H1 (cell line): ENCODE data around the gene ADAMTS13. TPM values are rescaled to one million over a fixed set of nuclear protein-coding genes. Genes with fewer than 3 reads are reported as not detected.

Experiments
- CTCF ChIA-PET: fragments of 300-600 bp; sonication (Branson Sonifier 250); formaldehyde crosslinking; loops from one replicate; lab custom pipeline; 2021; ENCODE audit not compliant: partially characterized antibody; lab: Charles Lee
- POLR2A ChIA-PET: fragments of 300-600 bp; sonication (Branson Sonifier 250); formaldehyde crosslinking; loops from one replicate; lab custom pipeline; 2021; ENCODE audit warnings: inconsistent platforms; ENCODE audit not compliant: partially characterized antibody; lab: Charles Lee
- DNase-seq, 2 experiments: peaks; one replicate each; pipeline versions ENCODE4 v3.0.0 to v3.0.0-alpha.2; 2010 to 2022; ENCODE audit warnings: low spot score in 2 of 2, low read depth in 1 of 2, mixed read lengths in 1 of 2
- FAIRE-seq: peaks from 2 replicates; lab custom pipeline; 2011; peaks lifted over from hg19 to GRCh38; lab: Jason Lieb, UNC
- H2AFZ ChIP-seq: 2 replicates; pipeline ENCODE4 v1.8.1; 2012; ENCODE audit warnings: low read length, inconsistent platforms
- H2AK5ac ChIP-seq: 2 replicates; pipeline ENCODE4 v1.6.1; 2013; ENCODE audit warnings: low read depth, low read length
- H2BK120ac ChIP-seq: replicated peaks from 2 replicates; pipeline ENCODE3; 2013; ENCODE audit warnings: low read depth, low read length, inconsistent platforms
- H2BK12ac ChIP-seq: 2 replicates; pipeline ENCODE4 v1.6.1; 2013; ENCODE audit warnings: low read depth, low read length
- H2BK15ac ChIP-seq: 2 replicates; pipeline ENCODE4 v1.6.1; 2013; ENCODE audit warnings: low read length
- H2BK20ac ChIP-seq: 2 replicates; pipeline ENCODE4 v1.6.1; 2013; ENCODE audit warnings: low read length
- H2BK5ac ChIP-seq: 2 replicates; pipeline ENCODE4 v1.6.1; 2013; ENCODE audit warnings: low read depth, low read length
- H3K14ac ChIP-seq: 2 replicates; pipeline ENCODE4 v1.6.1; 2013; ENCODE audit warnings: inconsistent platforms; ENCODE audit not compliant: insufficient read length
- H3K18ac ChIP-seq: 2 replicates; pipeline ENCODE4 v1.6.1; 2013; ENCODE audit warnings: low read length; ENCODE audit errors: extremely low read depth
- H3K23ac ChIP-seq: 2 replicates; pipeline ENCODE4 v1.6.1; 2013; ENCODE audit warnings: inconsistent platforms; ENCODE audit not compliant: insufficient read length
- H3K23me2 ChIP-seq: 2 replicates; pipeline ENCODE4 v1.6.1; 2013; ENCODE audit warnings: low read depth, low read length
- H3K27ac ChIP-seq: 2 replicates; pipeline ENCODE4 v1.6.1; 2011; ENCODE audit warnings: low read depth, low read length, inconsistent platforms
- H3K27me3 ChIP-seq, 4 experiments: replicated peaks in 1 of 4; 1 replicate in 1 of 4; 2 replicates in 3 of 4; pipeline versions ENCODE4 v1.6.1 to v1.8.1; 2011 to 2013; ENCODE audit warnings: low read length in 3 of 4, mild to moderate bottlenecking in 3 of 4, inconsistent platforms in 2 of 4, mixed read lengths in 2 of 4, moderate library complexity in 1 of 4; ENCODE audit not compliant: control insufficient read depth in 3 of 4, insufficient read depth in 3 of 4; ENCODE audit errors: extremely low read depth in 1 of 4
- H3K36me3 ChIP-seq, 4 experiments: 2 replicates each; pipeline versions ENCODE4 v1.6.1 to v1.8.1; 2011 to 2013; ENCODE audit warnings: mild to moderate bottlenecking in 4 of 4, low read length in 3 of 4, moderate library complexity in 2 of 4, control low read depth in 1 of 4, inconsistent platforms in 1 of 4; ENCODE audit not compliant: insufficient read depth in 4 of 4, control insufficient read depth in 2 of 4
- H3K4ac ChIP-seq: replicated peaks from 2 replicates; pipeline ENCODE3; 2013; ENCODE audit warnings: low read length, low read depth, mixed read lengths, inconsistent platforms; ENCODE audit not compliant: insufficient read length
- H3K4me1 ChIP-seq, 4 experiments: replicated peaks in 1 of 4; 1 replicate in 1 of 4; 2 replicates in 3 of 4; pipeline versions ENCODE4 v1.6.1 to v1.8.1; 2011 to 2013; ENCODE audit warnings: low read length in 3 of 4, inconsistent platforms in 2 of 4, mixed read lengths in 1 of 4; ENCODE audit not compliant: insufficient read depth in 4 of 4, control insufficient read depth in 3 of 4
- H3K4me2 ChIP-seq, 2 experiments: 2 replicates each; pipeline versions ENCODE4 v1.6.1 to v1.8.1; 2011 to 2013; ENCODE audit warnings: low read depth in 2 of 2, low read length in 2 of 2, control low read depth in 1 of 2, inconsistent platforms in 1 of 2, mild to moderate bottlenecking in 1 of 2; ENCODE audit not compliant: insufficient read depth in 1 of 2
- H3K4me3 ChIP-seq, 4 experiments: fragments of 200-600, 300-600 bp in 1 of 4; sonication (generic), shearing (Covaris generic), sonication (Bioruptor Twin) in 1 of 4; 2 replicates each; pipeline versions ENCODE4 v1.5.1 to v1.8.1; 2011 to 2016; ENCODE audit warnings: low read length in 4 of 4, low read depth in 3 of 4, control low read depth in 2 of 4, inconsistent platforms in 2 of 4, mild to moderate bottlenecking in 2 of 4, mixed read lengths in 1 of 4, moderate library complexity in 1 of 4; ENCODE audit not compliant: insufficient read depth in 2 of 4; ENCODE audit errors: extremely low read depth in 1 of 4
- H3K56ac ChIP-seq: replicated peaks from 2 replicates; pipeline ENCODE3; 2013; ENCODE audit warnings: low read depth, mild to moderate bottlenecking, mixed read lengths, low read length, inconsistent platforms; ENCODE audit not compliant: insufficient read length
- H3K79me1 ChIP-seq: 2 replicates; pipeline ENCODE4 v1.6.1; 2013; ENCODE audit warnings: low read depth, low read length, control low read depth
- H3K79me2 ChIP-seq, 2 experiments: 2 replicates each; pipeline versions ENCODE4 v1.6.1 to v1.8.1; 2012 to 2013; ENCODE audit warnings: low read length in 2 of 2, mild to moderate bottlenecking in 2 of 2, inconsistent platforms in 1 of 2; ENCODE audit not compliant: insufficient read depth in 2 of 2, control insufficient read depth in 1 of 2
- H3K9ac ChIP-seq, 4 experiments: replicated peaks in 1 of 4; 1 replicate in 1 of 4; 2 replicates in 3 of 4; pipeline versions ENCODE4 v1.6.1 to v1.8.1; 2011 to 2013; ENCODE audit warnings: low read depth in 3 of 4, low read length in 3 of 4, control low read depth in 2 of 4, mild to moderate bottlenecking in 2 of 4, moderate library complexity in 2 of 4, inconsistent platforms in 1 of 4; ENCODE audit errors: extremely low read depth in 1 of 4
- H3K9me3 ChIP-seq, 2 experiments: 2 replicates each; pipeline versions ENCODE4 v1.6.1 to v1.8.1; 2012 to 2013; ENCODE audit warnings: mild to moderate bottlenecking in 2 of 2, moderate library complexity in 2 of 2, control low read depth in 1 of 2, inconsistent platforms in 1 of 2, low read depth in 1 of 2, low read length in 1 of 2, mixed read lengths in 1 of 2; ENCODE audit not compliant: insufficient read depth in 2 of 2
- H4K20me1 ChIP-seq, 2 experiments: replicated peaks in 1 of 2; 2 replicates each; pipeline versions ENCODE3 to v1.8.1; 2011 to 2013; ENCODE audit warnings: inconsistent platforms in 2 of 2, low read length in 2 of 2, mild to moderate bottlenecking in 1 of 2; ENCODE audit not compliant: insufficient read depth in 2 of 2, control insufficient read depth in 1 of 2
- H4K5ac ChIP-seq: 2 replicates; pipeline ENCODE4 v1.6.1; 2013; ENCODE audit warnings: low read length, low read depth, mixed read lengths, inconsistent platforms; ENCODE audit not compliant: insufficient read length
- H4K8ac ChIP-seq: 2 replicates; pipeline ENCODE4 v1.8.0; 2013; ENCODE audit warnings: mild to moderate bottlenecking, moderate library complexity, low read length, inconsistent platforms; ENCODE audit not compliant: insufficient read depth; ENCODE audit errors: extremely low read depth
- H4K91ac ChIP-seq: replicated peaks from 2 replicates; pipeline ENCODE3; 2013; ENCODE audit warnings: low read length, mixed read lengths, inconsistent platforms; ENCODE audit not compliant: insufficient read length
- BCL11A ChIP-seq, 2 experiments: IDR thresholded peaks; one replicate each; pipeline ENCODE4 v1.6.1; 2011; ENCODE audit warnings: low read depth in 2 of 2, low read length in 2 of 2, mild to moderate bottlenecking in 2 of 2
- CREB1 ChIP-seq: IDR thresholded peaks from 2 replicates; pipeline ENCODE4 v1.6.1; 2012; ENCODE audit warnings: inconsistent platforms
- CTBP2 ChIP-seq: IDR thresholded peaks from 2 replicates; pipeline ENCODE4 v1.7.0; 2011; ENCODE audit warnings: borderline replicate concordance, mild to moderate bottlenecking, moderate library complexity, mixed read lengths, low read length; ENCODE audit not compliant: insufficient read depth, insufficient read length
- FOSL1 ChIP-seq: IDR thresholded peaks from 2 replicates; pipeline ENCODE4 v1.6.1; 2011; ENCODE audit warnings: mild to moderate bottlenecking, low read depth, low read length, moderate library complexity; ENCODE audit not compliant: insufficient read depth
- NANOG ChIP-seq: IDR thresholded peaks from 2 replicates; pipeline ENCODE4 v1.6.1; 2011; ENCODE audit warnings: low read length, low read depth, mild to moderate bottlenecking, inconsistent platforms; ENCODE audit not compliant: insufficient read depth, poor library complexity, severe bottlenecking
- POLR2A ChIP-seq, 2 experiments: IDR thresholded peaks; 1 replicate in 1 of 2; 2 replicates in 1 of 2; pipeline ENCODE4 v1.6.1; 2011; ENCODE audit warnings: low read depth in 2 of 2, low read length in 2 of 2, mild to moderate bottlenecking in 2 of 2; ENCODE audit errors: control extremely low read depth in 1 of 2
- RAD21 ChIP-seq, 2 experiments: IDR thresholded peaks in 1 of 2; conservative IDR thresholded peaks in 1 of 2; 2 replicates each; pipeline ENCODE4 v1.6.1; 2011; ENCODE audit warnings: low read depth in 2 of 2, low read length in 2 of 2, improper control_type of control experiment in 1 of 2, inconsistent platforms in 1 of 2, mild to moderate bottlenecking in 1 of 2, moderate library complexity in 1 of 2
- SP1 ChIP-seq: IDR thresholded peaks from 2 replicates; pipeline ENCODE4 v1.6.1; 2011; ENCODE audit warnings: low read depth, low read length
- SUZ12 ChIP-seq: fragments of 200-600 bp; sonication (generic); IDR thresholded peaks from 2 replicates; pipeline ENCODE4 v1.6.1; 2012; ENCODE audit warnings: mild to moderate bottlenecking, inconsistent platforms, low read length, moderate library complexity, mixed read lengths
- WGBS, 2 experiments: shearing (Covaris generic) in 1 of 2; methylation state at CpG; one replicate each; pipeline versions ENCODE4 v1.1.6 to v1.1.7; 2013 to 2015; ENCODE audit warnings: low lambda C conversion rate in 2 of 2, mixed read lengths in 2 of 2, inconsistent platforms in 1 of 2, low coverage in 1 of 2, missing lambda C conversion rate in 1 of 2; ENCODE audit not compliant: insufficient replicate concordance in 2 of 2, insufficient coverage in 1 of 2, insufficient read length in 1 of 2; ENCODE audit errors: extremely low coverage in 1 of 2, missing lambda C conversion rate in 1 of 2; 5-methylcytosine and 5-hydroxymethylcytosine counted together
- polyA plus RNA-seq, 7 experiments: library from polyadenylated mRNA; depleted of rRNA in 3 of 7; stranded (reverse) in 5 of 7; unstranded in 2 of 7; fragments of >200 nt in 5 of 7; fragments of 200-250 nt in 2 of 7; gene quantifications; 1 replicate in 5 of 7; 2 replicates in 1 of 7; 4 replicates in 1 of 7; pipeline versions ENCODE4 v1.2.1 to v1.2.3, GENCODE V29; 2011 to 2013; ENCODE audit warnings: missing spikeins in 2 of 7, mixed read lengths in 2 of 7
- total RNA-seq: library from RNA; stranded (reverse); fragmentation: NEBNext Ultra II Directional; extraction: Animal tissue kit (Norgen Biotek cat#: 25700); gene quantifications from 2 replicates; pipeline ENCODE4 v1.2.1, GENCODE V29; 2021
- TF ChIP-seq, protein P1 (sequence below): IDR thresholded peaks from 2 replicates; pipeline ENCODE4 v1.6.1; 2012; ENCODE audit warnings: inconsistent platforms

Gene ADAMTS13
- total and polyA plus RNA-seq, 2 of the 8 experiments (the other 6 are each of a cell fraction or from before 2014, with no cell fraction given) = 4.4 to 5.8 TPM

DNA sequence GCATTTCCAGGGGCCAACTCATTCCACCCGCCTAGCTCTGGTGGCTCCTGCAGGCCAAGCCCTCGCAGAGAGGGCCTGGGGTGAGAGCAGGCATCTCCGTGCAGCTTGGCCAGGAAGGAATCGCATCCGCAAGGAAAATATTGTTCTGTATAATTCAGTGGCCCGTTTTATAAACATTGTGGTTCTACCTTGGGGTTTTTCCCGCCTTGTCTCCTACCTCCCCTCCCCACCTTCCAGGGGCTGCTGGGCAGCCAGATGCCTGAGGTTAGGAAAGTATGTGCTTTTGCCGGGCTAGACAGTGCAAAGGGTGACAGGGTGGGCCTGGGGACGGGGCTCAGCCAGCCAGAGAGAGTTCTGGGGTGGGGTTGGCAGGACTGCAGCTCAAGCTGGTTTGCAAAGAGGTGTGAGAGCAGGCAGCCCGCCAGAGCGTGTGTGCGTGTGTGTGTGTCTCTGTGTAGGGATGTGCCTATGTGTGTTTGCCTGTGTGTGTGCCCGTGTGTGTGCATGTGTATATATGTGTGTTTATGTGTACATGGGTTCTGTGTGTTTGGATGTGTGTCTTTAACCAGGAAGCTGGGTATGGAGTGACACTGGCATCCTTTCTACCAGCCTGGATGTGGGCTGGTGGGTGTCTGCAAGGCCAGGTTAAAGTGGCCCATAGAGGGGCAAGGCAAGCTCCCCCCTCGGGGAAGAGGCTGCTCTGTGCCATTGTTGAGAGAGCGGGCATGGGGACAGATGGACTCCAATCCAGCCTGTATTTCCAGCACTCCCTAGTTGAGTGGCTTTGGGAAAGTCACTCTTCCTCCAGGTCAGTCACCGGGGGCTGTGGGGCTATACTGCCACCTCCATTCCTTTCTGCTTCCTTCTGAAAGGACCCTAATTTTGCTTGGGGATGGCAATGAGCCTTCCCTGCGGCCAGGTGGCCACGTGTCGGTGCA, 67.4 kb downstream of the ADAMTS13 start:
- Histone ChIP-seq H2BK20ac (no peak overlapping the region), H4K91ac (no peak overlapping the region)
- POLR2A ChIA-PET = interaction anchor here (1.2 to 1.7 kb wide), 2 partner anchors 15 to 139 kb away, joined by 3 to 8 read pairs; no protein-coding TSS in a partner anchor
- TF ChIP-seq SP1 = no peak
- no peak for TF ChIP-seq POLR2A (IDR thresholded peaks at IDR 0.05; ENCODE audit: control extremely low read depth in 1 of 2, low read depth in 2 of 2, low read length in 2 of 2)
- no peak for TF ChIP-seq BCL11A (IDR thresholded peaks at IDR 0.05; ENCODE audit: low read depth in 2 of 2, low read length in 2 of 2)
- TF ChIP-seq SUZ12 = no peak
- no peak for TF ChIP-seq RAD21 (IDR thresholded peaks at IDR 0.05 in 1 of 2, conservative IDR thresholded peaks at IDR 0.05 in 1 of 2; ENCODE audit: low read depth in 2 of 2, low read length in 2 of 2)
- TF ChIP-seq NANOG = no peak
- TF ChIP-seq, protein P1, sequence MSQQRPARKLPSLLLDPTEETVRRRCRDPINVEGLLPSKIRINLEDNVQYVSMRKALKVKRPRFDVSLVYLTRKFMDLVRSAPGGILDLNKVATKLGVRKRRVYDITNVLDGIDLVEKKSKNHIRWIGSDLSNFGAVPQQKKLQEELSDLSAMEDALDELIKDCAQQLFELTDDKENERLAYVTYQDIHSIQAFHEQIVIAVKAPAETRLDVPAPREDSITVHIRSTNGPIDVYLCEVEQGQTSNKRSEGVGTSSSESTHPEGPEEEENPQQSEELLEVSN = no peak
- TF ChIP-seq CREB1 = no peak
- TF ChIP-seq CTBP2 = no peak
- TF ChIP-seq FOSL1 = no peak

More for the DNA sequence above, 67.4 kb downstream of the ADAMTS13 start:
- CTCF ChIA-PET = interaction anchor here (0.9 to 2.7 kb wide), 6 partner anchors 12 to 238 kb away, joined by 3 to 7 read pairs (median 4); no protein-coding TSS in a partner anchor
- H2AFZ ChIP-seq = no peak overlapping the region
- H2BK15ac ChIP-seq = no peak overlapping the region
- H4K8ac ChIP-seq = peak overlapping the region; percentile 28; the same call in 1 of the 2 replicates
- H3K14ac ChIP-seq = no peak overlapping the region
- 0 out of 2 replicates have a peak overlapping the region, but pooled peaks have one; percentile 16 for H2BK5ac ChIP-seq
- H3K79me2 ChIP-seq = no peaks in the 10 kb centered on the region
- H3K9me3 ChIP-seq = no peaks in the 10 kb centered on the region
- H3K27me3 ChIP-seq = no peaks in the 10 kb centered on the region
- H3K4ac ChIP-seq = no peak overlapping the region
- no peak overlapping the region for H3K18ac ChIP-seq
- no peak overlapping the region for H4K5ac ChIP-seq
- no peak overlapping the region for H3K23ac ChIP-seq
- no peak overlapping the region for H3K4me2 ChIP-seq
- H3K9ac ChIP-seq = no peak overlapping the region; a peak in 1 of 7 replicates
- no peak for DNase-seq
- H3K56ac ChIP-seq = no peak overlapping the region
- H2BK120ac ChIP-seq = no peak overlapping the region
- H3K4me3 ChIP-seq = no peak overlapping the region
- WGBS, 2 experiments = 92% methylated on average over 19 of the region's 19 CpGs; no CpG with 5 or more reads in 1 of the 2 experiments
- no peaks in the 10 kb centered on the region for H3K79me1 ChIP-seq
- H3K36me3 ChIP-seq = no peaks in the 10 kb centered on the region
- no peak overlapping the region for H2BK12ac ChIP-seq
- H3K23me2 ChIP-seq = no peaks in the 10 kb centered on the region; the same call in 1 of the 2 replicates
- H4K20me1 ChIP-seq = peaks cover 2% of the 10 kb centered on the region in 2 experiments
- H2AK5ac ChIP-seq = no peak overlapping the region
- FAIRE-seq = no peak
- no peaks in the 10 kb centered on the region; a peak in 2 of 7 replicates for H3K4me1 ChIP-seq
- no peak overlapping the region for H3K27ac ChIP-seq
